ENCODE data around the gene SPDYE5.

SPDYE5 gene

DNA sequence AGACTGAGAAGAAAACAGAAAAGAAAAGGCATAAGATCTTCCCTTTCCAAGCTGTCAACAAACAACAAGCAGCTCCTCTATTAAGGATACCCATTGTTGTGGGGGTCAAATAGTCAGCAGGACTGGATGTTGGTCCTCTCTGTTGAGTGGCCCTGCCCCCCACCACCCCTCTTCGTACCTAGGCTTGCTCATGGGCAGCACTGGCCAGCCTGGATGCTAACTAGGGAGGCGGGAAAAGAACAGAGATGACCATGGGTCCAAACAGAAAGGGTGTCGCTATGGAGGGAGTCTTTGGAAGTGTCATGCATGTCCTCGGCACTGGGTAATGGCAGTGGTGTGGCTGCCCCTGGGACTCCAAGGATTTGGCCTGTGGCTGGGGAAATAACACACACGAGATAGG is 45.6 kb downstream of the SPDYE5 start:
- no peak for TF ChIP-seq POLR2AphosphoS5 (IDR thresholded peaks at IDR 0.05; ENCODE audit: low read depth)
- TF ChIP-seq, protein P1, sequence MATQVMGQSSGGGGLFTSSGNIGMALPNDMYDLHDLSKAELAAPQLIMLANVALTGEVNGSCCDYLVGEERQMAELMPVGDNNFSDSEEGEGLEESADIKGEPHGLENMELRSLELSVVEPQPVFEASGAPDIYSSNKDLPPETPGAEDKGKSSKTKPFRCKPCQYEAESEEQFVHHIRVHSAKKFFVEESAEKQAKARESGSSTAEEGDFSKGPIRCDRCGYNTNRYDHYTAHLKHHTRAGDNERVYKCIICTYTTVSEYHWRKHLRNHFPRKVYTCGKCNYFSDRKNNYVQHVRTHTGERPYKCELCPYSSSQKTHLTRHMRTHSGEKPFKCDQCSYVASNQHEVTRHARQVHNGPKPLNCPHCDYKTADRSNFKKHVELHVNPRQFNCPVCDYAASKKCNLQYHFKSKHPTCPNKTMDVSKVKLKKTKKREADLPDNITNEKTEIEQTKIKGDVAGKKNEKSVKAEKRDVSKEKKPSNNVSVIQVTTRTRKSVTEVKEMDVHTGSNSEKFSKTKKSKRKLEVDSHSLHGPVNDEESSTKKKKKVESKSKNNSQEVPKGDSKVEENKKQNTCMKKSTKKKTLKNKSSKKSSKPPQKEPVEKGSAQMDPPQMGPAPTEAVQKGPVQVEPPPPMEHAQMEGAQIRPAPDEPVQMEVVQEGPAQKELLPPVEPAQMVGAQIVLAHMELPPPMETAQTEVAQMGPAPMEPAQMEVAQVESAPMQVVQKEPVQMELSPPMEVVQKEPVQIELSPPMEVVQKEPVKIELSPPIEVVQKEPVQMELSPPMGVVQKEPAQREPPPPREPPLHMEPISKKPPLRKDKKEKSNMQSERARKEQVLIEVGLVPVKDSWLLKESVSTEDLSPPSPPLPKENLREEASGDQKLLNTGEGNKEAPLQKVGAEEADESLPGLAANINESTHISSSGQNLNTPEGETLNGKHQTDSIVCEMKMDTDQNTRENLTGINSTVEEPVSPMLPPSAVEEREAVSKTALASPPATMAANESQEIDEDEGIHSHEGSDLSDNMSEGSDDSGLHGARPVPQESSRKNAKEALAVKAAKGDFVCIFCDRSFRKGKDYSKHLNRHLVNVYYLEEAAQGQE (IDR thresholded peaks at IDR 0.05; ENCODE audit: insufficient replicate concordance, low read depth), result no peak
- Histone ChIP-seq H3K27ac (replicated peaks) (no peak overlapping the region), H3K4me3 (replicated peaks; ENCODE audit: insufficient read depth, low read length) (no peak overlapping the region), H3K27me3 (ENCODE audit: insufficient read depth, poor library complexity, severe bottlenecking) (no peaks in the 10 kb centered on the region)
- no peak for DNase-seq (ENCODE audit: low read depth in 1 of 2, low spot score in 1 of 2)

DNA sequence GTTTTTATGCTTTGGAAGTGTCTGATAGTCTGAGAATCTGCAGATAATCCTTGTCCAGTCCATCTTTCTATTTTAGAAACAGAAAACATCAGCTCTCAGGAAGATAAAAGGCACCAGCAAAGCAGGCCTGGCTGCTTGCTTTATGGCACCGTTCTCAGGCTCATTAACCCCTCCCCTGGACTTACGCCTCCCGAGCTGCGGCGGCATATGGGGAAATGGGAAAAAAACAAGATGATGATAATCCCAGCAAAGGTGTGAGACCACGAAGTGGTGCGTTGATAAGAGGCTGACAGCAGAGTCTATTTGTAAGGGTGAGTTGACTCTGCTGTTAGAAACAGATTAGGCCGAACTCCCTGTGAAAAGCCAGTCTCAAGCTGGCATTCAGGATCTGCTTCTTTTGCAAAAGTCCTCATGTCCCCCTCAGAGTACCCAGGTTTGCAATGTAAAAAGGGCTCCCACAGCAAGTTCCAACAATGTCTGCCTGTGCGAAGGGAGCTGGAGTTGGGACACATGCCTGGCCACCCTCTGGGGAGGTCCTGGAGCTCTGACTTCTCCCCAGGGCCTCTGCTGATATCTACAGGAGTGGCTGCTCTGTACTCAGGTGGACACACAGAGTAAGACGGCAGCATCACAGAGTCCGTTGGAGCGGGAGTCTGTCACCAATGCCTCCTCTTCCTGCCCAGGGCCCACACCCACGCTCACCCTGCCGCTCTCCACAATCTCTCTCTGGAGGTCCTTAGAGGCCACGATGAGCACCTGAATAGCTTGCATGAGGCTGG is 54.3 kb downstream of the SPDYE5 start:
- DNase-seq (ENCODE audit: low read depth in 1 of 2, low spot score in 1 of 2), result no peak

More for the DNA sequence above, 54.3 kb downstream of the SPDYE5 start:
- TF ChIP-seq POLR2AphosphoS5 (IDR thresholded peaks at IDR 0.05; ENCODE audit: low read depth) (no peak), CTCF (IDR thresholded peaks at IDR 0.05; ENCODE audit: insufficient read depth, low read length) (no peak)
- Histone ChIP-seq H3K27ac (replicated peaks) (no peak overlapping the region), H3K4me3 (replicated peaks; ENCODE audit: insufficient read depth, low read length) (no peak overlapping the region), H3K27me3 (ENCODE audit: insufficient read depth, poor library complexity, severe bottlenecking) (no peaks in the 10 kb centered on the region)

Data from HL-60 (cell line).